Measurements from ENCODE around the gene DYNLT5. TPM values are rescaled to one million over a fixed set of nuclear protein-coding genes. Genes with fewer than 3 reads are reported as not detected.
"Not testable (repeated sequence)": the region's sequence is repeated elsewhere in the genome, so short reads cannot be mapped to it uniquely, and the experiment has no call there.

DYNLT5 gene
- polyA plus RNA-seq, 3 donors from 2014 or later: not detected

GRCh38 chr1:66785800-66786199 is 33.5 kb downstream of the DYNLT5 start:
- DNase-seq; H3K4me3 Mint-ChIP-seq; H3K27ac Mint-ChIP-seq; H3K27me3 Mint-ChIP-seq (ENCODE audit: low read depth in 3 of 3); H3K36me3 Mint-ChIP-seq; H3K9me3 Mint-ChIP-seq: not testable (repeated sequence)
- H3K4me1 Mint-ChIP-seq: peaks cover 7 to 14% of the 10 kb centered on the region in 2 donors

GRCh38 chr1:66787641-66788040 is 35.4 kb downstream of the DYNLT5 start:
- Mint-ChIP-seq H3K9me3 (peaks cover 0 to 3% (median 0%) of the 10 kb centered on the region in 6 donors), H3K27me3 (ENCODE audit: low read depth in 3 of 3) (peaks cover 0 to 2% (median 1%) of the 10 kb centered on the region in 3 donors), H3K4me3 (no peak overlapping the region), H3K36me3 (no peaks in the 10 kb centered on the region), H3K4me1 (peaks cover 7 to 14% of the 10 kb centered on the region in 2 donors), H3K27ac (no peak overlapping the region)
- no peak for DNase-seq

- peaks cover 0 to 2% (median 1%) of the 10 kb centered on the region in 3 donors for H3K27me3 Mint-ChIP-seq (ENCODE audit: low read depth in 3 of 3)
- peaks cover 0 to 3% (median 0%) of the 10 kb centered on the region in 6 donors for H3K9me3 Mint-ChIP-seq
- H3K4me1 Mint-ChIP-seq: peaks cover 7 to 14% of the 10 kb centered on the region in 2 donors
- no peak overlapping the region for H3K4me3 Mint-ChIP-seq
- no peaks in the 10 kb centered on the region for H3K36me3 Mint-ChIP-seq
- DNase-seq: peak; percentile 7 to 12 (median 11)
- H3K27ac Mint-ChIP-seq: peak overlapping the region in 1 of 6 donors; percentile 46
These were observed 36.1 kb downstream of the DYNLT5 start for GRCh38 chr1:66788231-66788939.

- DNase-seq: no peak
- Mint-ChIP-seq H3K36me3 (no peaks in the 10 kb centered on the region), H3K9me3 (no peaks in the 10 kb centered on the region), H3K4me1 (peaks cover 7 to 14% of the 10 kb centered on the region in 2 donors), H3K27ac (no peak overlapping the region), H3K4me3 (no peak overlapping the region), H3K27me3 (ENCODE audit: low read depth in 3 of 3) (peaks cover 0 to 2% (median 1%) of the 10 kb centered on the region in 3 donors)
These were observed 39.7 kb downstream of the DYNLT5 start for GRCh38 chr1:66791621-66792610.

GRCh38 chr1:66795839-66796238 is 43.6 kb downstream of the DYNLT5 start:
- H3K27me3 Mint-ChIP-seq (ENCODE audit: low read depth in 3 of 3); H3K4me3 Mint-ChIP-seq; H3K4me1 Mint-ChIP-seq; H3K9me3 Mint-ChIP-seq; DNase-seq; H3K27ac Mint-ChIP-seq; H3K36me3 Mint-ChIP-seq: not testable (repeated sequence)

GRCh38 chr1:66809245-66809644 is 57.0 kb downstream of the DYNLT5 start:
- Mint-ChIP-seq H3K4me3 (no peak overlapping the region), H3K36me3 (no peaks in the 10 kb centered on the region), H3K4me1 (no peaks in the 10 kb centered on the region), H3K27me3 (ENCODE audit: low read depth in 3 of 3) (peaks cover 0 to 2% (median 2%) of the 10 kb centered on the region in 3 donors), H3K9me3 (peaks cover 0 to 4% (median 0%) of the 10 kb centered on the region in 6 donors), H3K27ac (no peak overlapping the region)
- DNase-seq: no peak

- peaks cover 0 to 4% (median 0%) of the 10 kb centered on the region in 6 donors for H3K9me3 Mint-ChIP-seq
- H3K27ac Mint-ChIP-seq: no peak overlapping the region
- H3K4me3 Mint-ChIP-seq: no peak overlapping the region
- H3K36me3 Mint-ChIP-seq: no peaks in the 10 kb centered on the region
- H3K4me1 Mint-ChIP-seq: no peaks in the 10 kb centered on the region
- no peak for DNase-seq
- H3K27me3 Mint-ChIP-seq (ENCODE audit: low read depth in 3 of 3): peaks cover 0 to 2% (median 2%) of the 10 kb centered on the region in 3 donors
These were observed 57.6 kb downstream of the DYNLT5 start for GRCh38 chr1:66809736-66810326.

- H3K9me3 Mint-ChIP-seq: peaks cover 0 to 2% (median 0%) of the 10 kb centered on the region in 6 donors
- no peaks in the 10 kb centered on the region for H3K36me3 Mint-ChIP-seq
- no peak overlapping the region for H3K4me3 Mint-ChIP-seq
- H3K27ac Mint-ChIP-seq: no peak overlapping the region
- DNase-seq: no peak
- no peaks in the 10 kb centered on the region for H3K27me3 Mint-ChIP-seq (ENCODE audit: low read depth in 3 of 3)
- no peaks in the 10 kb centered on the region for H3K4me1 Mint-ChIP-seq
These were observed 72.5 kb downstream of the DYNLT5 start for GRCh38 chr1:66824771-66825170.

Other genes starting within 250 kb of the DYNLT5 start
- gene SGIP1, start 218.3 kb upstream of the DYNLT5 start, polyA plus RNA-seq: not detected
- not detected for gene INSL5, start 48.8 kb downstream of the DYNLT5 start, polyA plus RNA-seq
- under 1 TPM in 2 of 3 donors, not detected in 1; 0.27 to 0.57 TPM for gene DNAI4, start 172.4 kb downstream of the DYNLT5 start, polyA plus RNA-seq
- gene MIER1, start 172.5 kb downstream of the DYNLT5 start, polyA plus RNA-seq: 10 to 100 TPM; 24.0 to 48.7 (median 42.0) TPM